Liver (tissue), 9 donors: ENCODE data around the gene LARGE1. TPM values are rescaled to one million over a fixed set of nuclear protein-coding genes. Genes with fewer than 3 reads are reported as not detected.

Experiments
- DNase-seq: peaks from one replicate; pipeline ENCODE4 v3.0.0-alpha.2; 2017; ENCODE audit warnings: low spot score
- H3K27ac ChIP-seq, 2 donors: one replicate each; pipeline ENCODE4 v1.7.0; 2013; ENCODE audit warnings: inconsistent platforms in 2 of 2, low read length in 2 of 2, control low read depth in 1 of 2, low read depth in 1 of 2, mild to moderate bottlenecking in 1 of 2
- H3K27me3 ChIP-seq, 4 donors: one replicate each; pipeline versions ENCODE4 v1.6.1 to v1.7.0; 2013; ENCODE audit warnings: low read length in 3 of 4, inconsistent platforms in 1 of 4, mild to moderate bottlenecking in 1 of 4, moderate library complexity in 1 of 4; ENCODE audit not compliant: control insufficient read depth in 4 of 4, insufficient read depth in 4 of 4
- H3K36me3 ChIP-seq, 4 donors: one replicate each; pipeline versions ENCODE4 v1.6.1 to v1.7.0; 2013; ENCODE audit warnings: low read length in 3 of 4, mild to moderate bottlenecking in 3 of 4, low read depth in 1 of 4, moderate library complexity in 1 of 4; ENCODE audit not compliant: control insufficient read depth in 4 of 4, insufficient read depth in 3 of 4
- H3K4me1 ChIP-seq, 4 donors: one replicate each; pipeline versions ENCODE4 v1.6.1 to v1.7.0; 2013; ENCODE audit warnings: low read length in 3 of 4, mild to moderate bottlenecking in 3 of 4, moderate library complexity in 1 of 4; ENCODE audit not compliant: control insufficient read depth in 4 of 4, insufficient read depth in 4 of 4
- H3K4me3 ChIP-seq, 3 donors: one replicate each; pipeline versions ENCODE4 v1.6.1 to v1.7.0; 2013; ENCODE audit warnings: low read length in 3 of 3, control low read depth in 1 of 3, low read depth in 1 of 3, mild to moderate bottlenecking in 1 of 3
- H3K9ac ChIP-seq, 2 donors: one replicate each; pipeline ENCODE4 v1.7.0; 2013; ENCODE audit warnings: low read length in 2 of 2, mild to moderate bottlenecking in 2 of 2, moderate library complexity in 2 of 2, control low read depth in 1 of 2, low read depth in 1 of 2
- H3K9me3 ChIP-seq, 4 donors: one replicate each; pipeline versions ENCODE4 v1.6.1 to v1.7.0; 2013; ENCODE audit warnings: low read length in 3 of 4; ENCODE audit not compliant: control insufficient read depth in 4 of 4
- EGR1 ChIP-seq, 2 donors: IDR thresholded peaks; 2 replicates each; pipeline ENCODE4 v1.6.1; 2016 to 2018; ENCODE audit warnings: antibody characterized with exemption in 2 of 2, low read depth in 2 of 2
- FOXA1 ChIP-seq: IDR thresholded peaks from 2 replicates; pipeline ENCODE4 v1.6.1; 2016; ENCODE audit warnings: antibody characterized with exemption
- FOXA2 ChIP-seq: IDR thresholded peaks from 2 replicates; pipeline ENCODE4 v1.6.1; 2016; ENCODE audit warnings: antibody characterized with exemption
- GABPA ChIP-seq, 2 donors: IDR thresholded peaks in 1 of 2; conservative IDR thresholded peaks in 1 of 2; 2 replicates each; pipeline ENCODE4 v1.6.1; 2016; ENCODE audit warnings: antibody characterized with exemption in 2 of 2, mild to moderate bottlenecking in 1 of 2, moderate library complexity in 1 of 2
- HNF4A ChIP-seq, 2 donors: conservative IDR thresholded peaks; 2 replicates each; pipeline ENCODE4 v1.6.1; 2016; ENCODE audit warnings: antibody characterized with exemption in 2 of 2, mild to moderate bottlenecking in 2 of 2
- HNF4G ChIP-seq: IDR thresholded peaks from 2 replicates; pipeline ENCODE4 v1.6.1; 2016; ENCODE audit warnings: antibody characterized with exemption
- NR2F2 ChIP-seq: IDR thresholded peaks from 2 replicates; pipeline ENCODE4 v1.6.1; 2016; ENCODE audit warnings: antibody characterized with exemption
- RAD21 ChIP-seq, 2 donors: IDR thresholded peaks; 2 replicates each; pipeline ENCODE4 v1.6.1; 2016; ENCODE audit warnings: antibody characterized with exemption in 2 of 2, mild to moderate bottlenecking in 2 of 2
- RXRA ChIP-seq, 2 donors: IDR thresholded peaks; 2 replicates each; pipeline ENCODE4 v1.6.1; 2017 to 2018; ENCODE audit warnings: antibody characterized with exemption in 2 of 2, mild to moderate bottlenecking in 1 of 2
- SP1 ChIP-seq: IDR thresholded peaks from 2 replicates; pipeline ENCODE4 v1.6.1; 2018; ENCODE audit warnings: antibody characterized with exemption, mild to moderate bottlenecking
- TAF1 ChIP-seq: conservative IDR thresholded peaks from 2 replicates; pipeline ENCODE4 v1.6.1; 2016; ENCODE audit warnings: antibody characterized with exemption, mild to moderate bottlenecking
- YY1 ChIP-seq: IDR thresholded peaks from 2 replicates; pipeline ENCODE4 v1.6.1; 2016; ENCODE audit warnings: antibody characterized with exemption, mild to moderate bottlenecking
- WGBS: extraction: QIAGEN DNeasy Blood & Tissue Kit; methylation state at CpG from one replicate; pipeline ENCODE4 v1.1.7; 2013; 5-methylcytosine and 5-hydroxymethylcytosine counted together
- polyA plus RNA-seq, 2 donors: library from polyadenylated mRNA; stranded (reverse) in 1 of 2; unstranded in 1 of 2; fragments of 200-250 nt in 1 of 2; fragments of >200 nt in 1 of 2; fragmentation: Nextera tagmentation in 1 of 2; extraction: Ambion mirVana in 1 of 2; gene quantifications; one replicate each; pipeline versions ENCODE4 v1.2.1 to v1.2.3, GENCODE V29; 2013 to 2015
- total RNA-seq, 2 donors: library from RNA; depleted of rRNA; stranded (reverse); fragments of >200 nt; gene quantifications; one replicate each; pipeline ENCODE4 v1.2.3, GENCODE V29; 2014
- TF ChIP-seq, protein P1 (sequence below): IDR thresholded peaks from 2 replicates; pipeline ENCODE4 v1.6.1; 2016; ENCODE audit warnings: antibody characterized with exemption
- TF ChIP-seq, protein P2 (sequence below): IDR thresholded peaks from 2 replicates; pipeline ENCODE4 v1.6.1; 2016; ENCODE audit warnings: antibody characterized with exemption
- TF ChIP-seq, protein P3 (sequence below): IDR thresholded peaks from 2 replicates; pipeline ENCODE4 v1.6.1; 2016; ENCODE audit warnings: antibody characterized with exemption, mild to moderate bottlenecking
- TF ChIP-seq, protein P4 (sequence below): IDR thresholded peaks from 2 replicates; pipeline ENCODE4 v1.6.1; 2016; ENCODE audit warnings: antibody characterized with exemption
- donor health status: healthy.
- donor health status: healthy.
- donor health status: healthy.
- donor health status: healthy.
- donor health status: healthy.

The LARGE1 gene
- total and polyA plus RNA-seq, 4 donors = 2.3 to 14.1 (median 5.7) TPM

DNA sequence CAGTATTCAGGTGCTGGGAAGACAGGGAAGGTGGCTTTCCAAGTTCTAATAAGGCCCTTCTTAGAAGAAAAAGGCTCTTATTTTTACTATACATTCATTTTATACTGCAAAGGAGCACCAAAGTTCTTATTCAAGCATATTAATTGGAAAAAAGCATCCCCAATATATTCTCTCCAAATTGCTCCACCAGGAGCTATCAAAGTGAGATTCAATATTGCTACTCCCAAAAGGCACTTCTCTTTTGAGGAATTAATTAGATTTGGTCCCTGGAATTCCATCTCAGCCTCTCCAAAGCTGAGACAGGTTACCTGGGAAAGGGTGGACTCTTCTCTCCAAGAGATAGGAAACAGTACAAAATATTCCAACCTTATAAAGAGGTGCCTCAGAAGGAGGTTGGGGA, 134.1 kb downstream of the LARGE1 start:
- peaks cover 0 to 1% (median 0%) of the 10 kb centered on the region in 4 donors for H3K36me3 ChIP-seq
- no peak overlapping the region for H3K27ac ChIP-seq

DNA sequence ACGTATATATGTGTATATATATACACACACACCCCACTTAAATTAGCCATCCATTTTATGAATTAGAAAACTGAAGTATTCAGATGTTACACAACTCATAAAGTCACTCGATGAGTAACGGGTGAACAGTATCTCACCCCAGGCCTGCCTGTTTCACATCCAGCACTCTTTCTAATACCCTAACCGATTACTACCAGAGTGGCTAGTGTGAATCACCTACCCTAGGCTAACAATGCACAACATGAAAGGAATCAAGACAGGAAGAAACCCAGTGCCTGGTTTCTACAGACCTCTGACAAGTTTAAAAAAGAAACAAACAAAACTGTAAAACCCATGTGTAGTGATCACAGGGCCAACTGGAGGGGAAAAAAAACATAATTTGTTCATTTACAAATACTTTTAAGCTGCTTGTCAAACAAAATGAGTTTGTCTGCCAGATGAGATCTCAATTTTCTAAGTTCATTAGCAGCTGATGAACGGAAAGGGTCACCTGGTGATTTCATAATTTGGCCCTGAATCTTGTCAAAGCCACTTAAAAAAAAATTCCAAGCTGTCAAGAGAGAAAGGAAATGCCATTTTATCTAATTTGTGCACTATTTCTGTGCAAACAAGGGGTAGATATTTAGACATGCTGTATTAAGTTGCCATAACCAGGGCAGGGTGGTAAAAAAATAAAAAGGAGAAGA, 134.8 kb downstream of the LARGE1 start:
- peaks cover 0 to 11% (median 4%) of the 10 kb centered on the region in 4 donors for H3K4me1 ChIP-seq
- no peaks in the 10 kb centered on the region for H3K27me3 ChIP-seq
- 71% methylated on average over 5 of the region's 5 CpGs for WGBS
- DNase-seq = no peak
- no peak overlapping the region for H3K4me3 ChIP-seq
- no peak overlapping the region for H3K9ac ChIP-seq
- H3K27ac ChIP-seq = peak overlapping the region in 1 of 2 donors; percentile 33
- peaks cover 0 to 1% (median 0%) of the 10 kb centered on the region in 4 donors for H3K36me3 ChIP-seq
- TF ChIP-seq GABPA (IDR thresholded peaks at IDR 0.05 in 1 of 2, conservative IDR thresholded peaks at IDR 0.05 in 1 of 2) (no peak), EGR1 (IDR thresholded peaks at IDR 0.05; ENCODE audit: low read depth in 2 of 2) (no peak), FOXA1 (no peak), HNF4G (no peak), FOXA2 (no peak), SP1 (no peak), NR2F2 (no peak), RAD21 (IDR thresholded peaks at IDR 0.05) (no peak), RXRA (IDR thresholded peaks at IDR 0.05) (no peak), HNF4A (conservative IDR thresholded peaks at IDR 0.05) (no peak), YY1 (no peak), TAF1 (no peak)
- TF ChIP-seq, protein P1, sequence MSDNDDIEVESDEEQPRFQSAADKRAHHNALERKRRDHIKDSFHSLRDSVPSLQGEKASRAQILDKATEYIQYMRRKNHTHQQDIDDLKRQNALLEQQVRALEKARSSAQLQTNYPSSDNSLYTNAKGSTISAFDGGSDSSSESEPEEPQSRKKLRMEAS = no peak
- TF ChIP-seq, protein P2, sequence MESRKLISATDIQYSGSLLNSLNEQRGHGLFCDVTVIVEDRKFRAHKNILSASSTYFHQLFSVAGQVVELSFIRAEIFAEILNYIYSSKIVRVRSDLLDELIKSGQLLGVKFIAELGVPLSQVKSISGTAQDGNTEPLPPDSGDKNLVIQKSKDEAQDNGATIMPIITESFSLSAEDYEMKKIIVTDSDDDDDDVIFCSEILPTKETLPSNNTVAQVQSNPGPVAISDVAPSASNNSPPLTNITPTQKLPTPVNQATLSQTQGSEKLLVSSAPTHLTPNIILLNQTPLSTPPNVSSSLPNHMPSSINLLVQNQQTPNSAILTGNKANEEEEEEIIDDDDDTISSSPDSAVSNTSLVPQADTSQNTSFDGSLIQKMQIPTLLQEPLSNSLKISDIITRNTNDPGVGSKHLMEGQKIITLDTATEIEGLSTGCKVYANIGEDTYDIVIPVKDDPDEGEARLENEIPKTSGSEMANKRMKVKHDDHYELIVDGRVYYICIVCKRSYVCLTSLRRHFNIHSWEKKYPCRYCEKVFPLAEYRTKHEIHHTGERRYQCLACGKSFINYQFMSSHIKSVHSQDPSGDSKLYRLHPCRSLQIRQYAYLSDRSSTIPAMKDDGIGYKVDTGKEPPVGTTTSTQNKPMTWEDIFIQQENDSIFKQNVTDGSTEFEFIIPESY = no peak
- TF ChIP-seq, protein P3, sequence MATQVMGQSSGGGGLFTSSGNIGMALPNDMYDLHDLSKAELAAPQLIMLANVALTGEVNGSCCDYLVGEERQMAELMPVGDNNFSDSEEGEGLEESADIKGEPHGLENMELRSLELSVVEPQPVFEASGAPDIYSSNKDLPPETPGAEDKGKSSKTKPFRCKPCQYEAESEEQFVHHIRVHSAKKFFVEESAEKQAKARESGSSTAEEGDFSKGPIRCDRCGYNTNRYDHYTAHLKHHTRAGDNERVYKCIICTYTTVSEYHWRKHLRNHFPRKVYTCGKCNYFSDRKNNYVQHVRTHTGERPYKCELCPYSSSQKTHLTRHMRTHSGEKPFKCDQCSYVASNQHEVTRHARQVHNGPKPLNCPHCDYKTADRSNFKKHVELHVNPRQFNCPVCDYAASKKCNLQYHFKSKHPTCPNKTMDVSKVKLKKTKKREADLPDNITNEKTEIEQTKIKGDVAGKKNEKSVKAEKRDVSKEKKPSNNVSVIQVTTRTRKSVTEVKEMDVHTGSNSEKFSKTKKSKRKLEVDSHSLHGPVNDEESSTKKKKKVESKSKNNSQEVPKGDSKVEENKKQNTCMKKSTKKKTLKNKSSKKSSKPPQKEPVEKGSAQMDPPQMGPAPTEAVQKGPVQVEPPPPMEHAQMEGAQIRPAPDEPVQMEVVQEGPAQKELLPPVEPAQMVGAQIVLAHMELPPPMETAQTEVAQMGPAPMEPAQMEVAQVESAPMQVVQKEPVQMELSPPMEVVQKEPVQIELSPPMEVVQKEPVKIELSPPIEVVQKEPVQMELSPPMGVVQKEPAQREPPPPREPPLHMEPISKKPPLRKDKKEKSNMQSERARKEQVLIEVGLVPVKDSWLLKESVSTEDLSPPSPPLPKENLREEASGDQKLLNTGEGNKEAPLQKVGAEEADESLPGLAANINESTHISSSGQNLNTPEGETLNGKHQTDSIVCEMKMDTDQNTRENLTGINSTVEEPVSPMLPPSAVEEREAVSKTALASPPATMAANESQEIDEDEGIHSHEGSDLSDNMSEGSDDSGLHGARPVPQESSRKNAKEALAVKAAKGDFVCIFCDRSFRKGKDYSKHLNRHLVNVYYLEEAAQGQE = no peak
- TF ChIP-seq, protein P4, sequence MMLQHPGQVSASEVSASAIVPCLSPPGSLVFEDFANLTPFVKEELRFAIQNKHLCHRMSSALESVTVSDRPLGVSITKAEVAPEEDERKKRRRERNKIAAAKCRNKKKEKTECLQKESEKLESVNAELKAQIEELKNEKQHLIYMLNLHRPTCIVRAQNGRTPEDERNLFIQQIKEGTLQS = no peak
- peaks cover 0 to 6% (median 2%) of the 10 kb centered on the region in 4 donors for H3K9me3 ChIP-seq

More for the DNA sequence above, 134.1 kb downstream of the LARGE1 start:
- TF ChIP-seq SP1 = no peak
- TF ChIP-seq FOXA2 = no peak
- H3K4me1 ChIP-seq = peaks cover 0 to 4% (median 0%) of the 10 kb centered on the region in 4 donors
- H3K4me3 ChIP-seq = no peak overlapping the region
- H3K9me3 ChIP-seq = peaks cover 0 to 6% (median 2%) of the 10 kb centered on the region in 4 donors
- H3K9ac ChIP-seq = no peak overlapping the region
- no peaks in the 10 kb centered on the region for H3K27me3 ChIP-seq
- DNase-seq = no peak
